ENCODE measurements around the gene SYCN. TPM values are rescaled to one million over a fixed set of nuclear protein-coding genes. Genes with fewer than 3 reads are reported as not detected.
A peak's percentile ranks its signal among the peaks of the same experiment; 100 is the strongest.

Gene SYCN
- total and polyA plus RNA-seq, 2 of the 13 experiments (the other 11 are each of a cell fraction or from before 2014, with no cell fraction given): not detected

DNA sequence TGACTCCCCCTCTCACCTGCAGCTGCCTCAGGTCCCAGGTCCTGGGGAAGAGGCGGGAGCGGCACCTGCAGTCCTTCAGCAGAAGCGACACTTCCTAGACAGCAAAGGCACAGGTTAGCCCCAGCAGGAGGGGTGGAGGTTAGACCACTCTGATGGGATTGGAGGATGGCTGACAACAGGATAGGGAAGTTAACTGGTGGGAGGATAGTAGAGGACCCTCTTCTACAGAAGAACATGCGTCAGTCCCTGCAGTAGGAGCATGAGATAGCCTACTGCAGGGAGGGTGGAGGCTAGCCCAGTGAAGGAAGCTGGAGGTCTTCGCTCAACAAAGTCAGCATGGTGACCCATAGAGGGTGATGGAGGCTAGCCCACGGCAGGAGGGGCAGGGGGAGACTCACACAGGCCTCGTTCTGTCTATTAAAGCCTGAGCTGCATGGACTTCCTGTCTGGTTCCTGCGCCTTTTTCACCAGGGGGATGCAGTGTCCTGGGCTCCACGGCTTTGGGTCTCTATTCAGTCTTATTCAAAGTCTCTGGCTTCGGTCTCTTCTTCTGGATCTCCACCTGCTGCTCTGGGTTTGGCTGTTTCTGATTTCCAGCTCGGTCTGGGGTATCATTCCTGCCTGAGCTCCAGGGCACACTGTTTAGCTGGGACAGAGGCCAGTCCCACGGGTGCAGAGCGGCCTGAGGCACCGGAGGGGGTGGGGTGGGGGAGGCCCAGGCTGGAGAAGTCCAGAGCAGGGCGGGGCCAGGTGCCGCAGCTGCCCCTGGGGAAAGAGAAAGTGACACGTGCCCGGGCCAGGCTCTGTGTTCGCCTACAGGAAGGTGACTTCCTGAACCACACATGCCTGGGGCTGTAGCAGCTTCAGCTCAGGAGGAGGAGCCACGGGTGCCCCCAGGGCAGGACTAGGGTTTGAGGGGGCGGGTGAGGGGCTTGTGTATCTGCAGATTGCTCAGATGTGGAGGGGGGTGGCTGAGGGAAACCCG lies 33.4 kb upstream of the SYCN start (continued):
- TF ChIP-seq, protein P1, sequence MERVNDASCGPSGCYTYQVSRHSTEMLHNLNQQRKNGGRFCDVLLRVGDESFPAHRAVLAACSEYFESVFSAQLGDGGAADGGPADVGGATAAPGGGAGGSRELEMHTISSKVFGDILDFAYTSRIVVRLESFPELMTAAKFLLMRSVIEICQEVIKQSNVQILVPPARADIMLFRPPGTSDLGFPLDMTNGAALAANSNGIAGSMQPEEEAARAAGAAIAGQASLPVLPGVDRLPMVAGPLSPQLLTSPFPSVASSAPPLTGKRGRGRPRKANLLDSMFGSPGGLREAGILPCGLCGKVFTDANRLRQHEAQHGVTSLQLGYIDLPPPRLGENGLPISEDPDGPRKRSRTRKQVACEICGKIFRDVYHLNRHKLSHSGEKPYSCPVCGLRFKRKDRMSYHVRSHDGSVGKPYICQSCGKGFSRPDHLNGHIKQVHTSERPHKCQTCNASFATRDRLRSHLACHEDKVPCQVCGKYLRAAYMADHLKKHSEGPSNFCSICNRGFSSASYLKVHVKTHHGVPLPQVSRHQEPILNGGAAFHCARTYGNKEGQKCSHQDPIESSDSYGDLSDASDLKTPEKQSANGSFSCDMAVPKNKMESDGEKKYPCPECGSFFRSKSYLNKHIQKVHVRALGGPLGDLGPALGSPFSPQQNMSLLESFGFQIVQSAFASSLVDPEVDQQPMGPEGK (CRISPR knock-in tag; IDR thresholded peaks at IDR 0.05): peak; percentile 68; the same call in 1 of the 2 replicates

DNA sequence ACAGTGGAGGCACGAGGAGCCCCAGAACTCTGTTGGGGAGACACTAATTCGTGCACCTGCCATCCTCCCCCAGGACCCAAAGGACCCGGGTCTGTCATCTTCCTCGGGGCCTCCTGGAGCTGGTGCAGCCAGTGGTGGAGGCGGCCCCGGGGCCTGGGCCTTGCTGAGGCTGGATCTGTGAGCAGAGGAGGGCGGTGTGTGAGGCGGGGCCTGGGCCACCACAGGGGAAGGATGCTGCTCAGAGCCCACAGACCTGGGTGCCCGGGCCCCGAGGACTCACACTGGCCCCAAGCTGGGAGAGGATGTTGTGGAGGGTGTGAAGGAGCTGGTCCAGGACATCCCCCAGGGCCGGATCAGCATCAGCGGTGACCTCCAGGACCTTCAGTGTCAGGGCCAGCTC lies 32.5 kb upstream of the SYCN start:
- Histone ChIP-seq H3K79me2 (ENCODE audit: insufficient read depth, low read length) (no peaks in the 10 kb centered on the region), H3K4me2 (ENCODE audit: low read depth, low read length) (no peak overlapping the region), H3K9me3 (ENCODE audit: low read length) (no peaks in the 10 kb centered on the region), H3K4me3 (replicated peaks in 1 of 3; ENCODE audit: insufficient read depth in 1 of 3, low read depth in 2 of 3, low read length in 3 of 3) (no peak overlapping the region), H2AFZ (ENCODE audit: low read length) (no peak overlapping the region), H3K4me1 (ENCODE audit: insufficient read depth, low read length) (peaks cover 13% of the 10 kb centered on the region), H3K27me3 (ENCODE audit: control insufficient read depth in 1 of 2, insufficient read depth in 2 of 2, low read length in 2 of 2) (peaks cover 0 to under 1% of the 10 kb centered on the region in 2 experiments; a peak in 1 of 5 replicates), H4K20me1 (ENCODE audit: insufficient read depth, low read length) (no peaks in the 10 kb centered on the region), H3K9ac (ENCODE audit: insufficient read depth, low read depth, low read length) (no peak overlapping the region), H3K36me3 (replicated peaks in 1 of 2; ENCODE audit: control insufficient read depth in 1 of 2, insufficient read depth in 2 of 2, low read length in 2 of 2) (no peaks in the 10 kb centered on the region), H3K27ac (ENCODE audit: extremely low read length, insufficient read depth, low read length) (no peak overlapping the region)
- in situ Hi-C loops (cut with HindIII; ENCODE audit: extremely low pct_ligation_motif_present, low pct_unique_long_range_greater_than_20kb) (no loop called here), intact Hi-C loops (cut with micrococcal nuclease; ENCODE audit: unreplicated experiment) (no loop called here)
- FAIRE-seq (no peak), DNase-seq (ENCODE audit: low spot score) (no peak), ATAC-seq (peak; percentile 33)
- CTCF ChIA-PET (ENCODE audit: low intra/inter-chr PET ratio, low total read pairs): no interaction called here
- POLR2A ChIA-PET: no interaction called here
- BruUV-seq (replicated peaks): no TSS peak
- 14% methylated on average over 9 of the region's 12 CpGs for WGBS (ENCODE audit: low lambda C conversion rate)
- TF ChIP-seq ZNF446 (CRISPR knock-in tag; IDR thresholded peaks at IDR 0.05): no peak
- TF ChIP-seq ZNF256 (CRISPR knock-in tag; conservative IDR thresholded peaks at IDR 0.05): no peak
- no peak for TF ChIP-seq HDAC2 (CRISPR knock-in tag; IDR thresholded peaks at IDR 0.05)
- TF ChIP-seq MEIS2 (CRISPR knock-in tag; IDR thresholded peaks at IDR 0.05): no peak
- no peak for TF ChIP-seq ZNF761 (CRISPR knock-in tag; conservative IDR thresholded peaks at IDR 0.05)
- no peak for TF ChIP-seq ZNF10 (CRISPR knock-in tag; IDR thresholded peaks at IDR 0.05; ENCODE audit: borderline replicate concordance, low read depth)
- no peak for TF ChIP-seq GABPA (IDR thresholded peaks at IDR 0.05; ENCODE audit: low read depth, low read length)
- TF ChIP-seq GABPA (CRISPR knock-in tag; IDR thresholded peaks at IDR 0.05; ENCODE audit: low read depth): no peak
- TF ChIP-seq MTA3 (CRISPR knock-in tag; IDR thresholded peaks at IDR 0.05): no peak
- no peak for TF ChIP-seq REPIN1 (CRISPR knock-in tag; IDR thresholded peaks at IDR 0.05; ENCODE audit: borderline replicate concordance, low read depth)
- TF ChIP-seq PLRG1 (conservative IDR thresholded peaks at IDR 0.05): no peak
- TF ChIP-seq SIX1 (CRISPR knock-in tag; IDR thresholded peaks at IDR 0.05; ENCODE audit: borderline replicate concordance): no peak
- TF ChIP-seq ZNF674 (CRISPR knock-in tag; IDR thresholded peaks at IDR 0.05; ENCODE audit: low read depth): no peak
- TF ChIP-seq HNRNPL (IDR thresholded peaks at IDR 0.05; ENCODE audit: low read depth, low read length): no peak
- no peak for TF ChIP-seq ONECUT2 (CRISPR knock-in tag; IDR thresholded peaks at IDR 0.05)
- TF ChIP-seq KLF6 (CRISPR knock-in tag; IDR thresholded peaks at IDR 0.05): no peak
- TF ChIP-seq, protein P2, sequence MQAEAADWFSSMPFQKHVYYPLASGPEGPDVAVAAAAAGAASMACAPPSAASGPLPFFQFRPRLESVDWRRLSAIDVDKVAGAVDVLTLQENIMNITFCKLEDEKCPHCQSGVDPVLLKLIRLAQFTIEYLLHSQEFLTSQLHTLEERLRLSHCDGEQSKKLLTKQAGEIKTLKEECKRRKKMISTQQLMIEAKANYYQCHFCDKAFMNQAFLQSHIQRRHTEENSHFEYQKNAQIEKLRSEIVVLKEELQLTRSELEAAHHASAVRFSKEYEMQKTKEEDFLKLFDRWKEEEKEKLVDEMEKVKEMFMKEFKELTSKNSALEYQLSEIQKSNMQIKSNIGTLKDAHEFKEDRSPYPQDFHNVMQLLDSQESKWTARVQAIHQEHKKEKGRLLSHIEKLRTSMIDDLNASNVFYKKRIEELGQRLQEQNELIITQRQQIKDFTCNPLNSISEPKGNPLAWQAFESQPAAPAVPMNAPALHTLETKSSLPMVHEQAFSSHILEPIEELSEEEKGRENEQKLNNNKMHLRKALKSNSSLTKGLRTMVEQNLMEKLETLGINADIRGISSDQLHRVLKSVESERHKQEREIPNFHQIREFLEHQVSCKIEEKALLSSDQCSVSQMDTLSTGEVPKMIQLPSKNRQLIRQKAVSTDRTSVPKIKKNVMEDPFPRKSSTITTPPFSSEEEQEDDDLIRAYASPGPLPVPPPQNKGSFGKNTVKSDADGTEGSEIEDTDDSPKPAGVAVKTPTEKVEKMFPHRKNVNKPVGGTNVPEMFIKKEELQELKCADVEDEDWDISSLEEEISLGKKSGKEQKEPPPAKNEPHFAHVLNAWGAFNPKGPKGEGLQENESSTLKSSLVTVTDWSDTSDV (CRISPR knock-in tag; IDR thresholded peaks at IDR 0.05): no peak
- TF ChIP-seq HNF4G (IDR thresholded peaks at IDR 0.05; ENCODE audit: borderline replicate concordance, low read depth, low read length): no peak
- no peak for TF ChIP-seq HNF4G (CRISPR knock-in tag; IDR thresholded peaks at IDR 0.05; ENCODE audit: borderline replicate concordance, low read depth)
